PC-9 (cell line): ENCODE measurements around the gene LRRC26. TPM values are rescaled to one million over a fixed set of nuclear protein-coding genes. Genes with fewer than 3 reads are reported as not detected.
A peak's percentile ranks its signal among the peaks of the same experiment; 100 is the strongest.

Experiments
- Bru-seq: library from RNA; stranded (reverse); fragments of 400-500 nt; gene quantifications from one replicate; lab custom pipeline; 2021; lab: Mats Ljungman, UMichigan
- BruChase-seq, 2 experiments: library from RNA; stranded (reverse); fragments of 400-500 nt; gene quantifications; one replicate each; lab custom pipeline; 2021; lab: Mats Ljungman, UMichigan
- BruUV-seq: library from RNA; stranded (reverse); fragments of 400-500 nt; replicated peaks from 2 replicates; lab custom pipeline; 2021; lab: Mats Ljungman, UMichigan
- CTCF ChIA-PET: fragments of 300-600 bp; sonication (Branson Sonifier 250); formaldehyde crosslinking; loops from one replicate; lab custom pipeline; 2022; ENCODE audit warnings: antibody characterized with exemption; lab: Charles Lee
- POLR2A ChIA-PET: fragments of 300-600 bp; sonication (Branson Sonifier 250); formaldehyde crosslinking; loops from one replicate; lab custom pipeline; 2022; ENCODE audit warnings: antibody characterized with exemption; ENCODE audit not compliant: unreplicated experiment; lab: Charles Lee
- DNase-seq, 2 experiments: peaks; one replicate each; pipeline versions ENCODE4 v3.0.0 to v3.0.0-alpha.2; 2015 to 2022; ENCODE audit warnings: mixed read lengths in 1 of 2
- H2AFZ ChIP-seq: fragments of 200-600 bp; sonication (generic); 2 replicates; pipeline ENCODE4 v1.8.1; 2017; ENCODE audit warnings: antibody characterized with exemption
- H3F3A ChIP-seq: fragments of 200-600 bp; sonication (generic); 2 replicates; pipeline ENCODE4 v1.8.1; 2017; ENCODE audit warnings: antibody characterized with exemption, mild to moderate bottlenecking, low read depth; ENCODE audit not compliant: insufficient read depth
- H3K27ac ChIP-seq: fragments of 200-600 bp; sonication (generic); 2 replicates; pipeline ENCODE4 v1.6.1; 2016; ENCODE audit warnings: mixed run types
- H3K27me3 ChIP-seq: fragments of 200-600 bp; sonication (generic); 2 replicates; pipeline ENCODE4 v1.6.1; 2016; ENCODE audit warnings: low read depth, mixed run types; ENCODE audit not compliant: insufficient read depth
- H3K36me3 ChIP-seq: fragments of 200-600 bp; sonication (generic); 2 replicates; pipeline ENCODE4 v1.6.1; 2016; ENCODE audit warnings: low read depth, mixed run types
- H3K4me1 ChIP-seq: fragments of 200-600 bp; sonication (generic); replicated peaks from 2 replicates; pipeline ENCODE4 v1.6.1; 2016; ENCODE audit warnings: mixed run types; ENCODE audit not compliant: insufficient read depth
- H3K4me2 ChIP-seq: fragments of 200-600 bp; sonication (generic); 2 replicates; pipeline ENCODE4 v1.6.1; 2017; ENCODE audit warnings: mixed run types
- H3K4me3 ChIP-seq: fragments of 200-600 bp; sonication (generic); 2 replicates; pipeline ENCODE4 v1.6.1; 2016; ENCODE audit warnings: mixed run types
- H3K79me2 ChIP-seq: fragments of 200-600 bp; sonication (generic); 2 replicates; pipeline ENCODE4 v1.6.1; 2017; ENCODE audit warnings: low read depth, mixed run types
- H3K9me2 ChIP-seq: fragments of 200-600 bp; sonication (generic); 2 replicates; pipeline ENCODE4 v1.8.1; 2017; ENCODE audit warnings: mild to moderate bottlenecking; ENCODE audit not compliant: insufficient read depth
- H3K9me3 ChIP-seq: fragments of 200-600 bp; sonication (generic); 2 replicates; pipeline ENCODE4 v1.8.1; 2016; ENCODE audit warnings: low read depth; ENCODE audit not compliant: insufficient read depth
- H4K20me1 ChIP-seq: fragments of 200-600 bp; sonication (generic); 2 replicates; pipeline ENCODE4 v1.8.1; 2017; ENCODE audit not compliant: insufficient read depth
- CTCF ChIP-seq: fragments of 200-600 bp; sonication (generic); conservative IDR thresholded peaks from 2 replicates; pipeline ENCODE4 v1.6.1; 2017; ENCODE audit warnings: mixed run types, antibody characterized with exemption, mild to moderate bottlenecking, moderate library complexity
- EZH2 ChIP-seq: fragments of 200-600 bp; sonication (generic); IDR thresholded peaks from 2 replicates; pipeline ENCODE4 v1.8.0; 2017; ENCODE audit warnings: antibody characterized with exemption, low read depth
- intact Hi-C: fragments of 100-400 bp; cut with micrococcal nuclease; formaldehyde crosslinking; loops from one replicate; pipeline ENCODE4 v1.10.0; 2022; ENCODE audit not compliant: unreplicated experiment
- long read RNA-seq: library from polyadenylated mRNA; stranded (forward); transcript quantifications from one replicate; pipeline ENCODE4 v2.0.0, GENCODE V29; 2022
- total RNA-seq: library from RNA; stranded (reverse); gene quantifications from 2 replicates; pipeline ENCODE4 v1.2.3, GENCODE V29; 2021

LRRC26 gene
- total RNA-seq (2.3 and 2.5 TPM in 2 replicates), Bru-seq, nascent RNA (percentile 19 among the genes with signal in this experiment), BruChase-seq, experiment 1, labeled RNA remaining after a 2-hour chase (percentile 23 among the genes with signal in this experiment), BruChase-seq, experiment 2, labeled RNA remaining after a 6-hour chase (percentile 44 among the genes with signal in this experiment)
- long read RNA-seq, transcript LRRC26-201 (2 exons, 1,209 nt): major isoform, 7 of 8 reads
- long read RNA-seq, partial matches to known transcripts: 0 of 8 reads
- long read RNA-seq, other reads (novel, unspliced or antisense): 1 of 8 reads

- H3K79me2 ChIP-seq: no peaks in the 10 kb centered on the region
- H3K4me2 ChIP-seq: peak within 1 kb of the TSS; percentile 99
- peaks cover 13% of the 10 kb centered on the region; the same call in 1 of the 2 replicates for H3K4me1 ChIP-seq
- CTCF ChIA-PET: no interaction called here
- POLR2A ChIA-PET: interaction anchor here (0.7 kb wide), 1 partner anchor 8 kb away, joined by 3 read pairs; no protein-coding TSS in a partner anchor
- no peaks in the 10 kb centered on the region for H3K9me3 ChIP-seq
- H3K27ac ChIP-seq: no peak within 1 kb of the TSS
- H3K4me3 ChIP-seq: peak within 1 kb of the TSS; percentile 75
- H3K27me3 ChIP-seq: no peaks in the 10 kb centered on the region
- H3F3A ChIP-seq: peaks cover 11% of the 10 kb centered on the region; the same call in 1 of the 2 replicates
- H4K20me1 ChIP-seq: no peaks in the 10 kb centered on the region
- intact Hi-C loops: loop anchor here (5.0 kb wide), 1 partner anchor 43 kb away; no protein-coding TSS in a partner anchor
- BruUV-seq: no TSS peak
- TF ChIP-seq CTCF (no peak), EZH2 (no peak)
- no peak for DNase-seq
- peak within 1 kb of the TSS; percentile 83 for H2AFZ ChIP-seq
- H3K36me3 ChIP-seq: no peaks in the 10 kb centered on the region
- no peaks in the 10 kb centered on the region for H3K9me2 ChIP-seq
These were observed at the start of gene LRRC26 for GRCh38 chr9:137169896-137170358. Gene LRRC26, minus strand, starts transcription at chr9:137170051. Its CDS starts 108 bp downstream, at chr9:137169943.

- ChIA-PET POLR2A (interaction anchor here (0.6 to 0.7 kb wide), 2 partner anchors 19 to 370 kb away, joined by 3 to 4 read pairs; no protein-coding TSS in a partner anchor), CTCF (no interaction called here)
- Histone ChIP-seq H3K79me2 (no peaks in the 10 kb centered on the region), H3K27ac (0 out of 2 replicates have a peak overlapping the region, but pooled peaks have one; percentile 2), H2AFZ (no peak overlapping the region), H3F3A (peaks cover 34% of the 10 kb centered on the region), H3K4me2 (peak overlapping the region; percentile 72), H4K20me1 (no peaks in the 10 kb centered on the region; the same call in 1 of the 2 replicates), H3K36me3 (no peaks in the 10 kb centered on the region), H3K9me3 (no peaks in the 10 kb centered on the region), H3K4me3 (no peak overlapping the region; the same call in 1 of the 2 replicates), H3K4me1 (peaks cover 27% of the 10 kb centered on the region), H3K27me3 (no peaks in the 10 kb centered on the region), H3K9me2 (no peaks in the 10 kb centered on the region)
- DNase-seq: peak; percentile 80 to 82
- no TSS peak for BruUV-seq
- TF ChIP-seq CTCF: no peak
- no peak for TF ChIP-seq EZH2
- intact Hi-C loops: no loop called here
These were observed 49.0 kb upstream of the LRRC26 start for GRCh38 chr9:137218754-137219271.

GRCh38 chr9:137218212-137218753 lies 48.4 kb upstream of the LRRC26 start:
- peaks cover 26% of the 10 kb centered on the region for H3K4me1 ChIP-seq
- TF ChIP-seq CTCF (no peak), EZH2 (no peak)
- no peaks in the 10 kb centered on the region for H3K27me3 ChIP-seq
- H3K27ac ChIP-seq: 0 out of 2 replicates have a peak overlapping the region, but pooled peaks have one; percentile 2
- H4K20me1 ChIP-seq: no peaks in the 10 kb centered on the region; the same call in 1 of the 2 replicates
- no peaks in the 10 kb centered on the region for H3K36me3 ChIP-seq
- POLR2A ChIA-PET: interaction anchor here (0.7 kb wide), 1 partner anchor 370 kb away, joined by 3 read pairs; no protein-coding TSS in a partner anchor
- BruUV-seq: no TSS peak
- H3F3A ChIP-seq: peaks cover 31% of the 10 kb centered on the region
- CTCF ChIA-PET: no interaction called here
- H3K9me2 ChIP-seq: no peaks in the 10 kb centered on the region
- H3K9me3 ChIP-seq: no peaks in the 10 kb centered on the region
- H3K4me3 ChIP-seq: no peak overlapping the region; the same call in 1 of the 2 replicates
- DNase-seq: no peak
- intact Hi-C loops: no loop called here
- H3K79me2 ChIP-seq: no peaks in the 10 kb centered on the region
- no peak overlapping the region for H2AFZ ChIP-seq
- peak overlapping the region; percentile 72 for H3K4me2 ChIP-seq
